Panc1 (cell line): Measurements from ENCODE around the gene LHX1. TPM values are rescaled to one million over a fixed set of nuclear protein-coding genes. Genes with fewer than 3 reads are reported as not detected.

Source experiments
- ATAC-seq: fragments of 200-7000 bp; cut with Tn5 transposase; 2 replicates; pipeline ENCODE4 v1.9.1; 2020; ENCODE audit warnings: mild to moderate bottlenecking, moderate library complexity
- BruUV-seq: library from RNA; stranded (reverse); fragments of 400-500 nt; replicated peaks from 2 replicates; lab custom pipeline; 2021; lab: Mats Ljungman, UMichigan
- CTCF ChIA-PET: fragments of 300-600 bp; sonication (Branson Sonifier 250); formaldehyde crosslinking; loops from one replicate; lab custom pipeline; 2022; ENCODE audit warnings: antibody characterized with exemption; lab: Charles Lee
- POLR2A ChIA-PET: fragments of 300-600 bp; sonication (Branson Sonifier 250); formaldehyde crosslinking; loops from one replicate; lab custom pipeline; 2022; ENCODE audit warnings: antibody characterized with exemption; lab: Charles Lee
- DNase-seq: peaks from one replicate; pipeline ENCODE4 v3.0.0-alpha.2; 2010; ENCODE audit warnings: low read depth, low spot score
- H3K27ac ChIP-seq: 2 replicates; pipeline ENCODE4 v1.5.1; 2011; ENCODE audit warnings: mild to moderate bottlenecking, low read length, inconsistent platforms
- H3K27me3 ChIP-seq: fragments of 200-500 bp; sonication (Bioruptor generic); 2 replicates; pipeline ENCODE4 v1.6.0; 2014; ENCODE audit warnings: low read length, inconsistent platforms; ENCODE audit not compliant: control insufficient read depth, insufficient read depth
- H3K36me3 ChIP-seq: fragments of 200-500 bp; sonication (Bioruptor generic); 2 replicates; pipeline ENCODE4 v1.5.1; 2014; ENCODE audit warnings: inconsistent platforms, mild to moderate bottlenecking, low read length, moderate library complexity; ENCODE audit not compliant: control insufficient read depth, insufficient read depth
- H3K4me1 ChIP-seq: 2 replicates; pipeline ENCODE4 v1.5.1; 2011; ENCODE audit warnings: inconsistent platforms, mild to moderate bottlenecking, low read length, moderate library complexity; ENCODE audit not compliant: control insufficient read depth, insufficient read depth
- H3K4me3 ChIP-seq, 2 experiments: 2 replicates each; pipeline ENCODE4 v1.5.1; 2011 to 2012; ENCODE audit warnings: low read depth in 2 of 2, low read length in 2 of 2, mild to moderate bottlenecking in 2 of 2, inconsistent platforms in 1 of 2, moderate library complexity in 1 of 2
- H3K9me3 ChIP-seq: fragments of 200-500 bp; sonication (Bioruptor generic); 2 replicates; pipeline ENCODE4 v1.5.1; 2014; ENCODE audit warnings: low read depth, mild to moderate bottlenecking, inconsistent platforms, low read length, moderate library complexity; ENCODE audit not compliant: control insufficient read depth, insufficient read depth
- CTCF ChIP-seq: fragments of 450-650 bp; IDR thresholded peaks from 2 replicates; pipeline ENCODE4 v1.5.1; 2017; ENCODE audit warnings: mild to moderate bottlenecking
- REST ChIP-seq, 2 experiments: IDR thresholded peaks; 2 replicates each; pipeline ENCODE4 v1.6.1; 2011 to 2012; ENCODE audit warnings: low read depth in 2 of 2, control low read depth in 1 of 2, low read length in 1 of 2, mild to moderate bottlenecking in 1 of 2, moderate library complexity in 1 of 2; ENCODE audit not compliant: insufficient read depth in 1 of 2
- SIN3A ChIP-seq: IDR thresholded peaks from 2 replicates; pipeline ENCODE4 v1.6.1; 2012; ENCODE audit warnings: low read depth, mild to moderate bottlenecking, low read length, moderate library complexity, borderline replicate concordance; ENCODE audit not compliant: insufficient read depth
- TCF7L2 ChIP-seq: IDR thresholded peaks from 2 replicates; pipeline ENCODE4 v1.6.1; 2011; ENCODE audit warnings: mild to moderate bottlenecking, low read depth, low read length, inconsistent platforms
- in situ Hi-C: cut with HindIII; loops from 2 replicates; pipeline ENCODE4 v1.10.0; 2016; ENCODE audit warnings: low sequenced_read_pairs, low pct_unique_long_range_greater_than_20kb
- intact Hi-C: fragments of 100-400 bp; cut with micrococcal nuclease; formaldehyde crosslinking; loops from one replicate; pipeline ENCODE4 v1.10.0; 2022; ENCODE audit not compliant: unreplicated experiment
- total RNA-seq: library from RNA; stranded (reverse); gene quantifications from one replicate; pipeline ENCODE4 v1.2.1, GENCODE V29; 2021; ENCODE audit not compliant: unreplicated experiment

The LHX1 gene
- total RNA-seq, 1 experiment from 2014 or later = 8.6 TPM

- Histone ChIP-seq H3K4me1 (peaks cover 3% of the 10 kb centered on the region; the same call in 1 of the 2 replicates), H3K4me3 (peak overlapping the region; percentile 64 to 84), H3K9me3 (no peaks in the 10 kb centered on the region), H3K36me3 (no peaks in the 10 kb centered on the region), H3K27me3 (no peaks in the 10 kb centered on the region), H3K27ac (peak overlapping the region; percentile 84)
- DNase-seq (no peak), ATAC-seq (peak; percentile 25)
- intact Hi-C loops (no loop called here), in situ Hi-C loops (no loop called here)
- no TSS peak for BruUV-seq
- ChIA-PET CTCF (interaction anchor here (0.6 kb wide), 1 partner anchor 335 kb away, joined by 10 read pairs; no protein-coding TSS in a partner anchor), POLR2A (no interaction called here)
- TF ChIP-seq REST (IDR thresholded peaks at IDR 0.05; ENCODE audit: insufficient read depth in 1 of 2, low read depth in 2 of 2, low read length in 1 of 2) (peak; percentile 77 to 86), SIN3A (no peak)
Measured at GRCh38 chr17:36937959-36938565, 787 bp downstream of the LHX1 start.

DNA sequence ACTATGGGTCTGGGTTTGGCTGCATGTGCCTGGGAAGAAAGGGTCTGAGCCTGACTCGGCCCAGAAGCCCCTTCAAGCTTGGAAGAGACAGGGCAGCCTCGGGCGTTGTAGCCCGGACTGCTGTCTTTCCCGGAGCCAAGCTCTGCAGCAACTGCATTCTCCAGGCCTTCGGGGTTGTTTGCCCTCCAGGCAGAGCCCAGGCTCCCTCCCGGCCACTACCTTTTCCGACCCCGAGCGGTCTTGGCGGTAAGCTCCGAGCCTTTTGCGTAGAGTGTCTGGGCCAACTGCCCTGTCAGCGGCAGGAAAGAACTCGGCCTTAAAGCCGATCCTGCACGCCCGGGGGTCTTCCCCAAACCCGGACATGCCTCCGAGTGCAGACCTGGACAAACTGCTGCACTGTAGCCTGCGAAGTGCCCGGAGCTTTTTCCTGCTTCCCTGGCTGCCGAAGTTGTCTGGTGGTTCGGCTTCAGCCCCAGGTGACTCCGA, 1.3 kb downstream of the LHX1 start:
- no peaks in the 10 kb centered on the region for H3K27me3 ChIP-seq
- no peak for TF ChIP-seq REST (IDR thresholded peaks at IDR 0.05; ENCODE audit: insufficient read depth in 1 of 2, low read depth in 2 of 2, low read length in 1 of 2)
- no peak for TF ChIP-seq CTCF
- no peak for TF ChIP-seq TCF7L2
- TF ChIP-seq SIN3A = no peak
- peak; percentile 7; the same call in 1 of the 2 replicates for ATAC-seq
- intact Hi-C loops = no loop called here
- H3K4me1 ChIP-seq = peaks cover 3% of the 10 kb centered on the region; the same call in 1 of the 2 replicates
- ChIA-PET CTCF (interaction anchor here (0.6 kb wide), 1 partner anchor 335 kb away, joined by 10 read pairs; no protein-coding TSS in a partner anchor), POLR2A (no interaction called here)
- H3K27ac ChIP-seq = peak overlapping the region; percentile 84
- H3K4me3 ChIP-seq = peak overlapping the region; percentile 64 to 84
- DNase-seq = no peak
- in situ Hi-C loops = no loop called here
- no peaks in the 10 kb centered on the region for H3K36me3 ChIP-seq
- no TSS peak for BruUV-seq
- no peaks in the 10 kb centered on the region for H3K9me3 ChIP-seq
